K562 (cell line): ENCODE measurements around the gene SNUPN. TPM values are rescaled to one million over a fixed set of nuclear protein-coding genes. Genes with fewer than 3 reads are reported as not detected.

Source experiments
- CREM ChIP-seq: IDR thresholded peaks from 2 replicates; pipeline ENCODE4 v1.6.1; 2014; ENCODE audit warnings: antibody characterized with exemption, low read depth
- MAZ ChIP-seq, 2 experiments: fragments of 450-650 bp in 1 of 2; sonication (generic) in 1 of 2; formaldehyde crosslinking; IDR thresholded peaks in 1 of 2; conservative IDR thresholded peaks in 1 of 2; 2 replicates each; pipeline versions ENCODE4 v1.4.0 to v1.5.0; 2020; ENCODE audit warnings: mild to moderate bottlenecking in 1 of 2, missing genetic modification reagents in 1 of 2
- MYC ChIP-seq, 2 experiments: fragments of 250-450 bp in 1 of 2; sonication (Bioruptor Pico) in 1 of 2; IDR thresholded peaks; 2 replicates each; pipeline versions ENCODE4 v1.5.1 to v1.6.1; 2012 to 2021; ENCODE audit warnings: low read depth in 2 of 2, borderline replicate concordance in 1 of 2, improper control_type of control experiment in 1 of 2, low read length in 1 of 2, mild to moderate bottlenecking in 1 of 2, moderate library complexity in 1 of 2
- NR4A1 ChIP-seq, 2 experiments: fragments of 250-450 bp in 1 of 2; fragments of 450-650 bp in 1 of 2; sonication (Bioruptor Pico) in 1 of 2; IDR thresholded peaks; 2 replicates each; pipeline versions ENCODE4 v1.4.0 to v1.6.1; 2016 to 2020; ENCODE audit warnings: mild to moderate bottlenecking in 2 of 2, missing compliant biosample characterization in 1 of 2, missing genetic modification characterization in 1 of 2, moderate library complexity in 1 of 2
- SIN3A ChIP-seq, 2 experiments: fragments of 150-350 bp in 1 of 2; IDR thresholded peaks; 2 replicates each; pipeline ENCODE4 v1.6.1; 2011 to 2016; ENCODE audit warnings: borderline replicate concordance in 2 of 2, low read depth in 2 of 2, low read length in 2 of 2, mild to moderate bottlenecking in 2 of 2, moderate library complexity in 2 of 2; ENCODE audit not compliant: control insufficient read depth in 1 of 2
- ZNF212 ChIP-seq: fragments of 450-650 bp; formaldehyde crosslinking; IDR thresholded peaks from 2 replicates; pipeline ENCODE4 v1.4.0; 2020; ENCODE audit warnings: mild to moderate bottlenecking
- ZNF282 ChIP-seq: sonication (generic); formaldehyde crosslinking; IDR thresholded peaks from 2 replicates; pipeline ENCODE4 v1.8.1; 2023; ENCODE audit warnings: missing genetic modification reagents
- polyA plus RNA-seq, 8 experiments: library from polyadenylated mRNA; depleted of rRNA in 4 of 8; stranded (reverse) in 5 of 8; unstranded in 3 of 8; fragments of >200 nt; fragmentation: Nextera tagmentation in 2 of 8; fragmentation: Illumina TruSeq in 1 of 8; extraction: Ambion mirVana in 2 of 8; extraction: Trizol in 1 of 8; gene quantifications; 2 replicates each; pipeline versions ENCODE4 v1.2.1 to v1.2.3, GENCODE V29; 2011 to 2014; ENCODE audit warnings: inconsistent platforms in 1 of 8, missing spikeins in 1 of 8
- total RNA-seq, 7 experiments: library from RNA; depleted of rRNA in 6 of 7; stranded (reverse); fragments of >200 nt in 6 of 7; fragmentation: Illumina TruSeq in 2 of 7; extraction: Trizol in 2 of 7; gene quantifications; 2 replicates each; pipeline versions ENCODE4 v1.2.1 to v1.2.3, GENCODE V29; 2011 to 2021; ENCODE audit warnings: low replicate concordance in 1 of 7
- TF ChIP-seq, protein P1 (sequence below): sonication (generic); formaldehyde crosslinking; IDR thresholded peaks from 2 replicates; pipeline ENCODE4 v1.9.0; 2022; ENCODE audit warnings: mild to moderate bottlenecking, missing genetic modification reagents
- TF ChIP-seq, protein P2 (sequence below), 2 experiments: IDR thresholded peaks; 2 replicates each; pipeline ENCODE4 v1.6.1; 2012; ENCODE audit warnings: improper control_type of control experiment in 2 of 2, low read depth in 2 of 2, low read length in 2 of 2, borderline replicate concordance in 1 of 2
- TF ChIP-seq, protein P3 (sequence below), 2 experiments: fragments of 450-650 bp in 1 of 2; sonication (generic) in 1 of 2; formaldehyde crosslinking in 1 of 2; IDR thresholded peaks in 1 of 2; conservative IDR thresholded peaks in 1 of 2; 2 replicates each; pipeline versions ENCODE4 v1.6.1 to v1.8.1; 2016 to 2023; ENCODE audit warnings: mild to moderate bottlenecking in 2 of 2, moderate library complexity in 2 of 2, inconsistent platforms in 1 of 2, missing genetic modification reagents in 1 of 2
- TF ChIP-seq, protein P4 (sequence below), 2 experiments: fragments of 450-650 bp; formaldehyde crosslinking in 1 of 2; IDR thresholded peaks; 2 replicates each; pipeline versions ENCODE4 v1.4.0 to v1.6.1; 2014 to 2020; ENCODE audit warnings: mild to moderate bottlenecking in 2 of 2, borderline replicate concordance in 1 of 2, low read depth in 1 of 2

SNUPN gene
- total and polyA plus RNA-seq, 9 of the 15 experiments (the other 6 are each of a cell fraction or from before 2014, with no cell fraction given), result 32.2 to 78.3 (median 40.0) TPM

DNA sequence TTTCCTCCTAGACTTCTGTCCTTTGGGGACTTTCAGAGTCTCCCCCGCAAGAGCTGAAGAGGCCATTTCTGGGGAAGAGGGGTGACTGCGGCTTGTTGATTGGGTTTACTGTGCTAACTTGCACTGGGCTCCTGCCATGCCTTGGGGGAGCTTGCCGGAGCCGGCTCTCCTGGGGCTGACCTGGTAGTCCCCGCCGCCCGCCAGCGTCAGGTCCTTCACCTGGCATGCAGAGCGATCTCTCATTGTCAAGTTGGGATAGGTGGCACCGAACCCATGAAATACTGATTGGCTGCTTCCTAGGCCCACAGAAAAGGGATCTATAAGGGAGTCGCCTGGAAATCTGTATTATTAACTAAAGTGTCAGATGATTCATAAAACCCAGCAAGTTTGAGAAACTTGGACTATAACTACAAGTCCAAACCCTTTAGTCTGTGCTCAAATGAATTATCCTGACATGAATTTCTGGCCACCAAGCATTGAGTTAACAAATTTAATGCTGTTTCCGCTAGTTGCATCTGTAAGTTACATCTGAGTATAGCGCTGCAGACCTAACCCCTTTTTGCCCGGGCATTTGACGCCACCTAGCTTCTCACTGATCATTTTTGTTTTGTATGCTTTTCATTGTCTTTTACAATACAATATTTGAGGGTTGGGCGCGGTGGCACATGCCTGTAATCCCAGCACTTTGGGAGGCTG is 15.1 kb upstream of the SNUPN start (continued):
- TF ChIP-seq, protein P1, sequence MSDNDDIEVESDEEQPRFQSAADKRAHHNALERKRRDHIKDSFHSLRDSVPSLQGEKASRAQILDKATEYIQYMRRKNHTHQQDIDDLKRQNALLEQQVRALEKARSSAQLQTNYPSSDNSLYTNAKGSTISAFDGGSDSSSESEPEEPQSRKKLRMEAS, result no peak
- 0 out of 2 replicates have a peak, but pooled peaks have one; percentile 22 for TF ChIP-seq MYC (IDR thresholded peaks at IDR 0.05; ENCODE audit: low read depth, low read length)
- TF ChIP-seq MYC (CRISPR knock-in tag; IDR thresholded peaks at IDR 0.05; ENCODE audit: borderline replicate concordance, low read depth), result no peak
- peak; percentile 51; the same call in 1 of the 2 replicates for TF ChIP-seq NR4A1 (CRISPR knock-in tag; IDR thresholded peaks at IDR 0.05)
- TF ChIP-seq NR4A1 (tag; IDR thresholded peaks at IDR 0.05), result no peak
- peak; percentile 14; the same call in 1 of the 2 replicates for TF ChIP-seq CREM
- peak in 1 of 2 experiments; percentile 36; a peak in 1 of 4 replicates for TF ChIP-seq SIN3A (IDR thresholded peaks at IDR 0.05; ENCODE audit: borderline replicate concordance in 2 of 2, control insufficient read depth in 1 of 2, low read depth in 2 of 2, low read length in 2 of 2)
- no peak for TF ChIP-seq ZNF212 (CRISPR knock-in tag)
- TF ChIP-seq, protein P2, sequence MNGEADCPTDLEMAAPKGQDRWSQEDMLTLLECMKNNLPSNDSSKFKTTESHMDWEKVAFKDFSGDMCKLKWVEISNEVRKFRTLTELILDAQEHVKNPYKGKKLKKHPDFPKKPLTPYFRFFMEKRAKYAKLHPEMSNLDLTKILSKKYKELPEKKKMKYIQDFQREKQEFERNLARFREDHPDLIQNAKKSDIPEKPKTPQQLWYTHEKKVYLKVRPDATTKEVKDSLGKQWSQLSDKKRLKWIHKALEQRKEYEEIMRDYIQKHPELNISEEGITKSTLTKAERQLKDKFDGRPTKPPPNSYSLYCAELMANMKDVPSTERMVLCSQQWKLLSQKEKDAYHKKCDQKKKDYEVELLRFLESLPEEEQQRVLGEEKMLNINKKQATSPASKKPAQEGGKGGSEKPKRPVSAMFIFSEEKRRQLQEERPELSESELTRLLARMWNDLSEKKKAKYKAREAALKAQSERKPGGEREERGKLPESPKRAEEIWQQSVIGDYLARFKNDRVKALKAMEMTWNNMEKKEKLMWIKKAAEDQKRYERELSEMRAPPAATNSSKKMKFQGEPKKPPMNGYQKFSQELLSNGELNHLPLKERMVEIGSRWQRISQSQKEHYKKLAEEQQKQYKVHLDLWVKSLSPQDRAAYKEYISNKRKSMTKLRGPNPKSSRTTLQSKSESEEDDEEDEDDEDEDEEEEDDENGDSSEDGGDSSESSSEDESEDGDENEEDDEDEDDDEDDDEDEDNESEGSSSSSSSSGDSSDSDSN (IDR thresholded peaks at IDR 0.05; ENCODE audit: borderline replicate concordance in 1 of 2, low read depth in 2 of 2, low read length in 2 of 2), result peak in 1 of 2 experiments; percentile 30; a peak in 1 of 4 replicates
- peak in 1 of 2 experiments; percentile 19; a peak in 2 of 4 replicates for TF ChIP-seq MAZ (CRISPR knock-in tag; conservative IDR thresholded peaks at IDR 0.05 in 1 of 2, IDR thresholded peaks at IDR 0.05 in 1 of 2)
- TF ChIP-seq, protein P3, sequence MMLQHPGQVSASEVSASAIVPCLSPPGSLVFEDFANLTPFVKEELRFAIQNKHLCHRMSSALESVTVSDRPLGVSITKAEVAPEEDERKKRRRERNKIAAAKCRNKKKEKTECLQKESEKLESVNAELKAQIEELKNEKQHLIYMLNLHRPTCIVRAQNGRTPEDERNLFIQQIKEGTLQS (IDR thresholded peaks at IDR 0.05), result no peak
- TF ChIP-seq, protein P3 (CRISPR knock-in tag; conservative IDR thresholded peaks at IDR 0.05), result 0 out of 2 replicates have a peak, but pooled peaks have one; percentile 20
- TF ChIP-seq, protein P4, sequence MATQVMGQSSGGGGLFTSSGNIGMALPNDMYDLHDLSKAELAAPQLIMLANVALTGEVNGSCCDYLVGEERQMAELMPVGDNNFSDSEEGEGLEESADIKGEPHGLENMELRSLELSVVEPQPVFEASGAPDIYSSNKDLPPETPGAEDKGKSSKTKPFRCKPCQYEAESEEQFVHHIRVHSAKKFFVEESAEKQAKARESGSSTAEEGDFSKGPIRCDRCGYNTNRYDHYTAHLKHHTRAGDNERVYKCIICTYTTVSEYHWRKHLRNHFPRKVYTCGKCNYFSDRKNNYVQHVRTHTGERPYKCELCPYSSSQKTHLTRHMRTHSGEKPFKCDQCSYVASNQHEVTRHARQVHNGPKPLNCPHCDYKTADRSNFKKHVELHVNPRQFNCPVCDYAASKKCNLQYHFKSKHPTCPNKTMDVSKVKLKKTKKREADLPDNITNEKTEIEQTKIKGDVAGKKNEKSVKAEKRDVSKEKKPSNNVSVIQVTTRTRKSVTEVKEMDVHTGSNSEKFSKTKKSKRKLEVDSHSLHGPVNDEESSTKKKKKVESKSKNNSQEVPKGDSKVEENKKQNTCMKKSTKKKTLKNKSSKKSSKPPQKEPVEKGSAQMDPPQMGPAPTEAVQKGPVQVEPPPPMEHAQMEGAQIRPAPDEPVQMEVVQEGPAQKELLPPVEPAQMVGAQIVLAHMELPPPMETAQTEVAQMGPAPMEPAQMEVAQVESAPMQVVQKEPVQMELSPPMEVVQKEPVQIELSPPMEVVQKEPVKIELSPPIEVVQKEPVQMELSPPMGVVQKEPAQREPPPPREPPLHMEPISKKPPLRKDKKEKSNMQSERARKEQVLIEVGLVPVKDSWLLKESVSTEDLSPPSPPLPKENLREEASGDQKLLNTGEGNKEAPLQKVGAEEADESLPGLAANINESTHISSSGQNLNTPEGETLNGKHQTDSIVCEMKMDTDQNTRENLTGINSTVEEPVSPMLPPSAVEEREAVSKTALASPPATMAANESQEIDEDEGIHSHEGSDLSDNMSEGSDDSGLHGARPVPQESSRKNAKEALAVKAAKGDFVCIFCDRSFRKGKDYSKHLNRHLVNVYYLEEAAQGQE (IDR thresholded peaks at IDR 0.05; ENCODE audit: borderline replicate concordance), result peak; percentile 58; the same call in 1 of the 2 replicates
- TF ChIP-seq, protein P4 (CRISPR knock-in tag; IDR thresholded peaks at IDR 0.05; ENCODE audit: low read depth), result no peak
- TF ChIP-seq ZNF282 (CRISPR knock-in tag), result no peak
